ENCODE measurements around the gene CHI3L2. TPM values are rescaled to one million over a fixed set of nuclear protein-coding genes. Genes with fewer than 3 reads are reported as not detected.

CHI3L2 gene
- total RNA-seq, 1 donor from 2014 or later: not detected

DNA sequence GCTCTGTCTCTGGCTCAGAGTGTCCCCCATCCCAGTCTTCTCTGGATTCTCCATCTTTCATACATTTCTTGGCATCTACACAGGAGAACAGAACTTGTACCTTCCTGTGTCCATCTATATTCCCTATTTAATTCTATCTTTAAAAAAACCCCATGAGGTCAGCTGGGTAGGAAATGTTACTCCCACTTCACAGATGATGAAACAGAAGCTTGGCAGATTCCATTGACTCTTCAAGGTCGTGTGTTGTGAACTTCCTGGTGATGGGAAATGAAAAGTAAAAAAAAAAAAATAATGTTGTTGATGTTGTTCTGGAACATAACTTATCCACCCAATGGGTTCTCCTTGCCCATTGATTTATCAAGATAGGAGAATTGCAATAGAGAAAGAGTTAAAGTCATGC is 8.9 kb downstream of the CHI3L2 start:
- Mint-ChIP-seq H3K36me3 (ENCODE audit: low read depth) (no peaks in the 10 kb centered on the region), H3K27ac (ENCODE audit: unreplicated experiment) (no peak overlapping the region)

DNA sequence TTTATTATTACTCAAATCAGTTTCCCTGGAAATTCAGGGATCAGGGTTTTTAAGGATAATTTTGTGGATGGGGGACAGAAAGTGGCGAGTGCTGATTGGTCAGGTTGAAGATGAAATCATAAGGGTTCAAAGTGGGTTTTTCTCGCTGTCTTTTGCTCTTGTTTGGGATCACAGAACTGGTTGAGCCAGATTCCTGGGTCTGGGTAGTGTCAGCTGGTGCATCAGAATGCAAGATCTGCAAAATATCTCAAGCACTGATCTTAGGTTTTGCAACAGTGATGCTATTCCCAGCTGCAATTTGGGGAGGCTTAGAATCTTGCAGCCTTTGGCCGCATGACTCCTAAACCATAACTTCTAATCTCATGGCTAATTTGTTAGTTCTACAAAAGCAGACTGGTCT is 9.3 kb downstream of the CHI3L2 start:
- H3K36me3 Mint-ChIP-seq (ENCODE audit: low read depth): no peaks in the 10 kb centered on the region
- no peaks in the 10 kb centered on the region for H3K9me3 Mint-ChIP-seq (ENCODE audit: low read depth)
- DNase-seq (ENCODE audit: low spot score): no peak
- H3K27ac Mint-ChIP-seq (ENCODE audit: unreplicated experiment): no peak overlapping the region
- H3K4me1 Mint-ChIP-seq (ENCODE audit: low read depth): no peaks in the 10 kb centered on the region
- H3K4me3 Mint-ChIP-seq (ENCODE audit: unreplicated experiment): no peak overlapping the region
- peaks cover 17% of the 10 kb centered on the region for H3K27me3 Mint-ChIP-seq (ENCODE audit: low read depth)
- TF ChIP-seq, protein P1, sequence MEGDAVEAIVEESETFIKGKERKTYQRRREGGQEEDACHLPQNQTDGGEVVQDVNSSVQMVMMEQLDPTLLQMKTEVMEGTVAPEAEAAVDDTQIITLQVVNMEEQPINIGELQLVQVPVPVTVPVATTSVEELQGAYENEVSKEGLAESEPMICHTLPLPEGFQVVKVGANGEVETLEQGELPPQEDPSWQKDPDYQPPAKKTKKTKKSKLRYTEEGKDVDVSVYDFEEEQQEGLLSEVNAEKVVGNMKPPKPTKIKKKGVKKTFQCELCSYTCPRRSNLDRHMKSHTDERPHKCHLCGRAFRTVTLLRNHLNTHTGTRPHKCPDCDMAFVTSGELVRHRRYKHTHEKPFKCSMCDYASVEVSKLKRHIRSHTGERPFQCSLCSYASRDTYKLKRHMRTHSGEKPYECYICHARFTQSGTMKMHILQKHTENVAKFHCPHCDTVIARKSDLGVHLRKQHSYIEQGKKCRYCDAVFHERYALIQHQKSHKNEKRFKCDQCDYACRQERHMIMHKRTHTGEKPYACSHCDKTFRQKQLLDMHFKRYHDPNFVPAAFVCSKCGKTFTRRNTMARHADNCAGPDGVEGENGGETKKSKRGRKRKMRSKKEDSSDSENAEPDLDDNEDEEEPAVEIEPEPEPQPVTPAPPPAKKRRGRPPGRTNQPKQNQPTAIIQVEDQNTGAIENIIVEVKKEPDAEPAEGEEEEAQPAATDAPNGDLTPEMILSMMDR (IDR thresholded peaks at IDR 0.05): no peak

More for the DNA sequence above, 8.9 kb downstream of the CHI3L2 start:
- Mint-ChIP-seq H3K4me1 (ENCODE audit: low read depth) (no peaks in the 10 kb centered on the region), H3K27me3 (ENCODE audit: low read depth) (peaks cover 16% of the 10 kb centered on the region), H3K9me3 (ENCODE audit: low read depth) (no peaks in the 10 kb centered on the region), H3K4me3 (ENCODE audit: unreplicated experiment) (no peak overlapping the region)
- DNase-seq (ENCODE audit: low spot score): no peak
- TF ChIP-seq, protein P1 (IDR thresholded peaks at IDR 0.05): no peak

DNA sequence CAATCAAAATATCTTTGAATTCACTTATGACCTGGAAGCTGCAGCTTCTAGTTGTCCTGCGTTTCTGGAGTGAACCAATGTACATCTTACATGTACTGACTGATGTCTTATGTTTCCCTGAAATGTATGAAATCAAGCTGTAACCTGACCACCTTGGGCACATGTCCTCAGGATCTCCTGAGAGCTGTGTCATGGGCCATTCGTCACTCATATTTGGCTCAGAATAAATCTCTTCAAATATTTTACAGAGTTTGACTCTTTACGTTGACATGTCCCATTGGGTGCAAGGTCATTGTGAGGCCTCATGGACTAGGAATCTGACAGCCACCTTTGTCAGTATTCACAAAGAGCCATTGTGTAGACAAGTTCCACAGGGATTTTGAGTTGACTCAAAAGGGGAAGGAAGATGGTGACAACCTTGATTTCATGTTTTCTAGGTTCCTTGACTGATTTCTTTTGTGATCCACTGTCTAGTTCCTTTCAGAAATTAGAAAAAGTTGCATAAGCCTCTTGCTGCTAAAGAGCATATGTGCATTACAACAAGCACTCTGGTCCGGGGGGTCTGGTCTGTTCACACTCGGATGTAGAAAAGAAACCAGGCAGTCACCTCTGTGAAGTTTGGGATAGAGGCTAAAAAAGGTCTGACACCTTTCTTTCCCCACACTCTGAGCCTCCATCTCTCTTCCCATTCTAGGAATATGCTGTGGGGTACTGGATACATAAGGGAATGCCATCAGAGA is 10.7 kb downstream of the CHI3L2 start:
- Mint-ChIP-seq H3K27ac (ENCODE audit: unreplicated experiment) (no peak overlapping the region), H3K4me3 (ENCODE audit: unreplicated experiment) (no peak overlapping the region), H3K4me1 (ENCODE audit: low read depth) (no peaks in the 10 kb centered on the region), H3K9me3 (ENCODE audit: low read depth) (no peaks in the 10 kb centered on the region), H3K36me3 (ENCODE audit: low read depth) (no peaks in the 10 kb centered on the region), H3K27me3 (ENCODE audit: low read depth) (peaks cover 17% of the 10 kb centered on the region)
- DNase-seq (ENCODE audit: low spot score): no peak
- TF ChIP-seq, protein P1 (IDR thresholded peaks at IDR 0.05): no peak

DNA sequence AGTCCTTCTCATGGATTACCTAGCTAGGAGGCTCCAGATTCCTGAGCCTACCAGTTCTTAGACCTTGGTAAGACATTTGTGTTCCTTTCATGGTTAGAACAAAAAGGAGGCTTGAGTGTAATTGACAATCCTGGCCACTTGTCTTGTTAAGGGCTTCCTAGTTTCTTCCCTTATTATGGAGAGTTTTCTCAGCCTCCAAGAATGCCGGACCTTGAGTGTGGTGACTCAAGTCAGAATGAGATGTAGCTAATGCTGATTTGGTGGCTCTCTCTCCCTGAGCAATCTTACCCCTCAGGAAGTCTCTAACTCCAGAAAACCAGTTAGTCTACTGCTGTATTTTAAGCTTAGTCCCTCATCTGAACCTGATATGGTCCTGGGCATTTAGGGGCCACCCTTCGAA is 14.3 kb downstream of the CHI3L2 start:
- Mint-ChIP-seq H3K4me1 (ENCODE audit: low read depth) (no peaks in the 10 kb centered on the region), H3K4me3 (ENCODE audit: unreplicated experiment) (no peak overlapping the region), H3K36me3 (ENCODE audit: low read depth) (no peaks in the 10 kb centered on the region), H3K9me3 (ENCODE audit: low read depth) (no peaks in the 10 kb centered on the region), H3K27me3 (ENCODE audit: low read depth) (peaks cover 14% of the 10 kb centered on the region), H3K27ac (ENCODE audit: unreplicated experiment) (no peak overlapping the region)
- no peak for DNase-seq (ENCODE audit: low spot score)
- TF ChIP-seq, protein P1 (IDR thresholded peaks at IDR 0.05): no peak

DNA sequence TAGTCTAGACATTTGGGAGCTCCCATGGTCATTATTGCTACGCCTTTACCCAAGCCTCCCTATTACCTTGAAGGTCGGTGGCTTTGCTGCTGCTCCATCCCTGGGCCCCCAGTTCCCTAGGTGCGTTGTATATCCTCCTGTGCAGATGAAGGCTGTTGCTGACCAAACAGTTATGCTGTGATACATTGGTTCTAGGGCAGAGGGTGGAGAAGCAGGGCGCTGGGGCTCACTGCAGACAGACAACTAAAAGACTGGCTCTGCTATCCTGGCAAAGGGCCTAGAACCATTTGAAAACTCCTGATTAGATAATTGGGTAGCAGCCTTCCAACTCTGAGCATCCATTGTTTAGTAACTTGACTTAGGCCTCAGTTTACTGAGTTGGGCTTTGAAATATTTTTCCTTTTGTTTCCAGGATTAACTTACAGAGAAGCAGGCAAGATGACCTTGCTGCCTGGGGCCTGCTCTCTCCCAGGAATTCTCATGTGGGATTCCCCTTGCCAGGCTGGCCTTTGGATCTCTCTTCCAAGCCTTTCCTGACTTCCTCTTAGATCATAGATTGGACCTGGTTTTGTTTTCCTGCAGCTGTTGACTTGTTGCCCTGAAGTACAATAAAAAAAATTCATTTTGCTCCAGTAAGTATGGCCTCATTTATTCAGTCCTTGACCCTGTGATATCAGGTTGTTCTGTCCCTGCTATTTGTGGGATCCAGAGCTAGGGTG is 15.5 kb downstream of the CHI3L2 start:
- no peak overlapping the region for H3K27ac Mint-ChIP-seq (ENCODE audit: unreplicated experiment)
- no peaks in the 10 kb centered on the region for H3K4me1 Mint-ChIP-seq (ENCODE audit: low read depth)

More for the DNA sequence above, 15.5 kb downstream of the CHI3L2 start:
- DNase-seq (ENCODE audit: low spot score): no peak
- no peaks in the 10 kb centered on the region for H3K36me3 Mint-ChIP-seq (ENCODE audit: low read depth)
- peaks cover 11% of the 10 kb centered on the region for H3K27me3 Mint-ChIP-seq (ENCODE audit: low read depth)
- no peak overlapping the region for H3K4me3 Mint-ChIP-seq (ENCODE audit: unreplicated experiment)
- TF ChIP-seq, protein P1 (IDR thresholded peaks at IDR 0.05): no peak
- no peaks in the 10 kb centered on the region for H3K9me3 Mint-ChIP-seq (ENCODE audit: low read depth)
